OCI-M2 (cell line): ENCODE data around the gene ZNF91.
A peak's percentile ranks its signal among the peaks of the same experiment; 100 is the strongest.
"Not testable (repeated sequence)": the region's sequence is repeated elsewhere in the genome, so short reads cannot be mapped to it uniquely, and the experiment has no call there.

Source experiments
- DNase-seq: peaks from one replicate; lab custom pipeline; 2025; ENCODE audit not compliant: unreplicated experiment; lab: John Stamatoyannopoulos, UW

Gene ZNF91

GRCh38 chr19:23395041-23395721 is at the start of gene ZNF91:
ZNF91 (minus strand) TSS chr19:23395471; CDS start chr19:23395354, 117 bp downstream.
- peak; percentile 77 for DNase-seq

DNA sequence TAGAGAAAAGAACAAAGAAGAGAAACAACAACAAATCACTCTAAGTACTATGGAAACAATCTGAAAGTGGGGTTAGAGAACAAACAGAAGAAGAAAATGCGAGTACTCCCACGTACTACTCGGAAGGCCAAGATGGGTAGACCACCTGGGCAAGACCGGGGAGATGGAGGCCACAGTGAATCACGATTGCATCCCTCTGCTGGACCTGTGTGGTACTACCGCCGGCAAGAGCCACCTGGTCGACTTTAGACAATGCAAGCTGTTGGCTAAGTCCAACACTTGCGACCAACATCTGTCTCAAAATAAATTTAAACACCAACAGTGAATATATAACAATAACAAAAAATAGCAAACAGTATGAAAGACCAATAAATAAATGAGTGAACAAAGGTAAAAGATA is 45.5 kb upstream of the ZNF91 start:
- no peak for DNase-seq

GRCh38 chr19:23440207-23440606 is 44.9 kb upstream of the ZNF91 start:
- no peak for DNase-seq

DNA sequence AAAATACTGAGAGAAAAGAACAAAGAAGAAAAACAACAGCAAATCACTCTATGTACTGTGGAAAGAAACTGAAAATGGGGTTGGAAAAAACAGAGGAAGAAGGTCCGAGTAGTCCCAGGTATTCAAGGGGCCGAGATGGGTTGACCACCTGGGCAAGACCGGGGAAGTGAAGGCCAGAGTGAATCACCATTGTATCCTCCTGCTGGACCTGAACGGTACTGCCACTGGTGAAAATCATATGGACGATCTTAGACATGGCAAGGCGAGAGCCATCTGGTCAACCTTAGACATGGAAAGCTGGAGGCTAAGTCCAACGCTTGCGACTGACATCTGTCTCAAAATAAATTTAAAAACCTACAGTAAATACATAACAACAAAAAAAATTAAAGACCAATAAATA is 44.4 kb upstream of the ZNF91 start:
- no peak for DNase-seq

DNA sequence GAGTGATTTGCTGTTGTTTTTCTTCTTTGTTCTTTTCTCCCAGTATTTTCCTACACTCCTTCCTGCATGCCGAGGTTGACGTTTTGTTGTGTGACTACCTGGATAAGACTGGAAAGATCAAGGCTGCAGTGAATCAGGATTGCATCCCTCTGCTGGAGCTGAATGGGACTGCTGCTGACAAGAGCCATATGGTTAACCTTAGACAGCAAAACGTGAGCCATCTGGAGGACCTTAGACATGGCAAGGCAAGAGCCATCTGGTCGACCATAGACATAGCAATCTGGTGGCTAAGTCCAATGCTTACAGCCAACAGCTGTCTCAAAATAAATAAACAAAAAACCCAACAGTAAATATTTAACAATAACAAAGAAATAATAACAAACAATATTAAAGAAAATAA is 42.6 kb upstream of the ZNF91 start:
- DNase-seq = no peak

DNA sequence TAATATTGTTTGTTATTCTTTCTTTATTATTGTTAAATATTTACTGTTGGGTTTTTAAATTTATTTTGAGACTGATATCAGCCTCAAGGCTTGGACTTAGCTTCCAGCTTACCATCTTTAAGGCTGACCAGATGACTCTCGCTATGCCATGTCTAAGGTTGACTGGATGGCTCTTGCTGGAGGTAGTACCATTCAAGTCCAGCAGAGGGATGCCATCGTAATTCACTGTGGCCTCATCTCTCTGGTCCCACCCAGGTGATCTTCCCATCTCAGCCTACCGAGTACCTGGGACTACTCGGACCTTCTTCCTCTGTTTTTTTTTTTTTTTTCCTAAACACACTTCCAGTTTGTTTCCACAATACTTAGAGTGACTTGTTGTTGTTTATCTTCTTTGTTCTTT is 41.7 kb upstream of the ZNF91 start:
- DNase-seq = no peak

DNA sequence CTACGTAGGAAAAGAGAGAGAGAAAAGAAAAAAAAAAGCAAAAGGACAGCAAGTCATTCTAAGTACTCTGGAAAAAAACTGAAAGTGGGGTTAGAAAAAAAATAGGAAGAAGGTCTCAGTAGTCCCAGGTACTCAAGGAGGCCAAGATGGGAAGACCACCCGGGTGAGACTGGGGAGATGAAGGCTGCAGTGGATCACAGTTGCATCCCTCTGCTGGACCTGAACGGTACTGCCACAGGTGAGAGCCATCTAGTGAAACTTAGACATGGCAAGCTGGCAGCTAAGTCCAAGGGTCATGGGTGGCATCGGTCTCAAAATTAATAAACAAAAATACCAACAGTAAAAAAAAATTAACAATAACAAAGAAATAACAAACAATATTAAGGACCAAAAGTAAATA is 41.0 kb upstream of the ZNF91 start:
- DNase-seq = no peak

GRCh38 chr19:23420824-23421223 is 25.6 kb upstream of the ZNF91 start:
- no peak for DNase-seq

- DNase-seq = not testable (repeated sequence)
These were observed 24.0 kb upstream of the ZNF91 start for GRCh38 chr19:23419261-23419660.

GRCh38 chr19:23415561-23416191 is 20.4 kb upstream of the ZNF91 start:
- no peak for DNase-seq

GRCh38 chr19:23415034-23415433 is 19.8 kb upstream of the ZNF91 start:
- DNase-seq = no peak

DNA sequence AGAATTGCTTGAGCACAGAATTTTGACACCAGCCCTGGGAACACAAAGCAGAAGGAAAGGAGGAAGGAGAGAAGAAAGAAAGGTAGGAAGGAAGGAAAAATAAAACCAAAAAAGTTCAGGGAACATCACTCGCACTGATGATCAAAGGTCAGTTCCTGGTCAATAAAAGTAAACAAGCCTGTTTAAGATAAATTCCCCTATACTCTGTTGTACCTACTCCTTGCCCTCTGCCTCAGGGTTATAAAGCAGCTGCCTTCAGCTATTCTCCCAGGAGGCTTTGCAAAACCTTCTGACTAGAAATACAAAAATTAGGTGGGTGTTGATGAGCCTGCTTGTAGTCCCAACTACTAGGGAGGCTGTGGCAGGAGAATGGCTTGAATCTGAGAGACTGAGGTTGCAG is 14.9 kb upstream of the ZNF91 start:
- no peak for DNase-seq

- DNase-seq = no peak
These were observed 14.2 kb upstream of the ZNF91 start for GRCh38 chr19:23409392-23410048.

- no peak for DNase-seq
These were observed 12.4 kb upstream of the ZNF91 start for GRCh38 chr19:23407616-23408133.

GRCh38 chr19:23406721-23407120 is 11.4 kb upstream of the ZNF91 start:
- DNase-seq = no peak

DNA sequence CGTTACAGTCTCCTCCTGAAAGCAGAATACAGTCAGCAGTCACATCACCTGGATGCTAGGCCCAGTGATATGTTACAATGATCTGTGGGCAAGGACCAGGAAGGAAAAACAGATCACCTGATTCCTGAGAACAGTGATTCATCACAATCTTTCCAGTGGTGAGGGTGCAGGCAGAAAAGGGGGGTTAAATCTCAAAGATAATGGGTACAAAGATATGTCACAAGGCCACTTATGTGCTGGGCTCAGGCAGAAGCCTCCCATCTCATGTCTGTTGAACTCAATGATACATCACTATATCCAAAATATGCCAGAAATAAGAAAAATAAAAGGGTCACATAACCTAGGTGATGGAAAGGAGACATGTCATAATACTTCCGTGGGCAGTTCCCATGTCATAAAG is 10.8 kb upstream of the ZNF91 start:
- DNase-seq = no peak

DNA sequence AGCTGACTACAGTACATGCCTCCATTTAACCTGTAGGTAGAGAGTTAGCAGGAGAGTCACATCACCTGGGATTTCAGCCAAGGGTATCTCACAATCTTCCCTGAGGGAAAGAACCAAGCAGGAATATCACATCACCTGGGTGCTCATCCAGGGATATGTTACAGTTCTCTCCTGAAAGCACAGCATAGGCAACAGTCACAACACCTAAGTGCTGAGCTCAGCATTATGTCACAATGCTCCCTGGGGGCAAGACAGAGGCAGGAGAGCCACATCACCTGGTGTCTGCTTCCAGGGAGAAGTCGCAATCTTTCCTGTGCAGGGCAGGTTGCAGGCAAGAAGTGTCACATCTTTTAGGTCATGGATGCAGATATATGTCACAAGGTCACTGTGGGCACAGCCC is 9.4 kb upstream of the ZNF91 start:
- DNase-seq = no peak

DNA sequence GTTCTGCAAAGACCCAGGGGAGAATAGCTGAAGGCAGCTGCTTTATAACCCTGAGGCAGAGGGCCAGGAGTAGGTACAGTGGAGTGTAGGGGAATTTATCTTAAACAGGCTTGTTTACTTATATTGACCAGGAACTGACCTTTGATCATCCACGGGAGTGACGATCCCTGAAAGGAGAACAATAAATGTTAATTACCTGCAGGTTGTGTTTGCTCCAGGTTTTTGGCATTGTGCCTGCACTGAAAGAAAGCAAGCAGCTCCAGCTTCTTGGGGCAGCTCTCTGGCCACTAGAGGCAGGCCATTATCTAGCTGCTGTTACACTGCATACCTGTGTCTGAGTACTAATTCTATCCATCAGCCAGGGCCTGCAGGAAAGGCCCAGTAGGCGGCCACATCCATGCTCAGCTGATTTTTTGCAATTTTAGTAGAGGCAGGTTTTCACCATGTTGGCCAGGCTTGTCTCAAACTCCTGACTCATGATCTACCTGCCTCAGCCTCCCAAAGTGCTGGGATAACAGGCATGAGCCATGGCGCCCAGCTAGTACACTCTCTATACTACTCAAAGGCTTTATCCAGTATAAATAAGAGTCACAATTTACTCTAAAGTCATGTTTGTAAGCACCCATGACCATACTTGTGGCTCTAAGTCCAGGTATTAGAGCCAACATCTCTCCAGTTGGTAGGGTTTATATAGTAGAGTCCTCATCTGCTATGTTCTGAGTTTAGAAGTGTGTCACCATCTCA is 8.5 kb upstream of the ZNF91 start:
- DNase-seq = no peak

GRCh38 chr19:23403052-23403451 is 7.8 kb upstream of the ZNF91 start:
- DNase-seq = no peak

- DNase-seq = no peak
These were observed 7.1 kb upstream of the ZNF91 start for GRCh38 chr19:23402388-23402787.

- DNase-seq = no peak
These were observed 5.9 kb upstream of the ZNF91 start for GRCh38 chr19:23401086-23401610.
